HepG2 (cell line): ENCODE measurements around the gene NCBP2. TPM values are rescaled to one million over a fixed set of nuclear protein-coding genes. Genes with fewer than 3 reads are reported as not detected.

Experiments used
- ATF7 ChIP-seq, 2 experiments: fragments of 450-650 bp in 1 of 2; sonication (generic) in 1 of 2; formaldehyde crosslinking in 1 of 2; IDR thresholded peaks; 2 replicates each; pipeline versions ENCODE4 v1.4.0 to v1.6.1; 2016 to 2020; ENCODE audit warnings: antibody characterized with exemption in 1 of 2, mild to moderate bottlenecking in 1 of 2, missing genetic modification reagents in 1 of 2
- ATF7-NPFF ChIP-seq: sonication (generic); formaldehyde crosslinking; IDR thresholded peaks from 2 replicates; pipeline ENCODE4 v1.8.1; 2023; ENCODE audit warnings: mild to moderate bottlenecking, low read depth, missing genetic modification reagents, moderate library complexity
- CBX5 ChIP-seq: sonication (generic); formaldehyde crosslinking; IDR thresholded peaks from 2 replicates; pipeline ENCODE4 v1.4.0; 2020; ENCODE audit warnings: missing genetic modification reagents, borderline replicate concordance
- CEBPG ChIP-seq: IDR thresholded peaks from 2 replicates; pipeline ENCODE4 v1.6.1; 2016
- FLYWCH1 ChIP-seq: sonication (generic); formaldehyde crosslinking; IDR thresholded peaks from 2 replicates; pipeline ENCODE4 v1.8.1; 2023; ENCODE audit warnings: mild to moderate bottlenecking, missing genetic modification reagents
- HOXA3 ChIP-seq: sonication (generic); formaldehyde crosslinking; IDR thresholded peaks from 2 replicates; pipeline ENCODE4 v1.5.0; 2020; ENCODE audit warnings: missing genetic modification reagents
- KLF6 ChIP-seq: IDR thresholded peaks from 2 replicates; pipeline ENCODE4 v1.8.0; 2016; ENCODE audit warnings: missing biosample characterization, missing genetic modification reagents
- MAF1 ChIP-seq: sonication (generic); formaldehyde crosslinking; IDR thresholded peaks from 2 replicates; pipeline ENCODE4 v1.5.0; 2020; ENCODE audit warnings: missing genetic modification reagents, borderline replicate concordance
- TBL1XR1 ChIP-seq: fragments of 150-350 bp; IDR thresholded peaks from 2 replicates; pipeline ENCODE4 v1.6.1; 2014; ENCODE audit warnings: borderline replicate concordance, low read length; ENCODE audit not compliant: partially characterized antibody
- ZNF530 ChIP-seq: sonication (generic); formaldehyde crosslinking; IDR thresholded peaks from 2 replicates; pipeline ENCODE4 v1.5.0; 2020; ENCODE audit warnings: low read depth, mild to moderate bottlenecking, missing genetic modification reagents
- ZNF607 ChIP-seq: sonication (generic); formaldehyde crosslinking; IDR thresholded peaks from 2 replicates; pipeline ENCODE4 v1.5.1; 2020; ENCODE audit warnings: missing genetic modification reagents, mild to moderate bottlenecking, borderline replicate concordance
- ZNF883 ChIP-seq: sonication (generic); formaldehyde crosslinking; IDR thresholded peaks from 2 replicates; pipeline ENCODE4 v1.5.1; 2020; ENCODE audit warnings: mild to moderate bottlenecking, missing genetic modification reagents; ENCODE audit errors: not compliant biosample characterization
- polyA plus RNA-seq, 8 experiments: library from polyadenylated mRNA; depleted of rRNA in 3 of 8; stranded (reverse) in 7 of 8; unstranded in 1 of 8; fragments of >200 nt; fragmentation: Illumina TruSeq in 4 of 8; extraction: Trizol in 4 of 8; gene quantifications; 2 replicates each; pipeline versions ENCODE4 v1.2.1 to v1.2.3, GENCODE V29; 2011 to 2016; ENCODE audit warnings: low read depth in 4 of 8, missing spikeins in 1 of 8, mixed read lengths in 1 of 8; ENCODE audit not compliant: insufficient read depth in 1 of 8
- total RNA-seq, 5 experiments: library from RNA; depleted of rRNA; stranded (reverse); fragments of >200 nt; fragmentation: Illumina TruSeq; extraction: Trizol; gene quantifications; 2 replicates each; pipeline ENCODE4 v1.2.3, GENCODE V29; 2016; ENCODE audit warnings: low read depth in 1 of 5
- TF ChIP-seq, protein P1 (sequence below): sonication (generic); formaldehyde crosslinking; IDR thresholded peaks from 2 replicates; pipeline ENCODE4 v1.5.1; 2020; ENCODE audit warnings: mild to moderate bottlenecking, missing genetic modification reagents, moderate library complexity
- TF ChIP-seq, protein P2 (sequence below), 2 experiments: sonication (generic) in 1 of 2; formaldehyde crosslinking in 1 of 2; IDR thresholded peaks; 2 replicates each; pipeline versions ENCODE4 v1.6.1 to v1.9.0; 2014 to 2022; ENCODE audit warnings: antibody characterized with exemption in 1 of 2, borderline replicate concordance in 1 of 2, inconsistent platforms in 1 of 2, low read depth in 1 of 2, missing genetic modification reagents in 1 of 2
- TF ChIP-seq, protein P3 (sequence below): sonication (generic); formaldehyde crosslinking; IDR thresholded peaks from 2 replicates; pipeline ENCODE4 v1.8.0; 2022; ENCODE audit warnings: missing genetic modification reagents, mild to moderate bottlenecking, moderate library complexity, borderline replicate concordance

The NCBP2 gene
- total and polyA plus RNA-seq, 2 of the 13 experiments (the other 11 are each of a cell fraction or from before 2014, with no cell fraction given), result 58.7 to 95.5 TPM

DNA sequence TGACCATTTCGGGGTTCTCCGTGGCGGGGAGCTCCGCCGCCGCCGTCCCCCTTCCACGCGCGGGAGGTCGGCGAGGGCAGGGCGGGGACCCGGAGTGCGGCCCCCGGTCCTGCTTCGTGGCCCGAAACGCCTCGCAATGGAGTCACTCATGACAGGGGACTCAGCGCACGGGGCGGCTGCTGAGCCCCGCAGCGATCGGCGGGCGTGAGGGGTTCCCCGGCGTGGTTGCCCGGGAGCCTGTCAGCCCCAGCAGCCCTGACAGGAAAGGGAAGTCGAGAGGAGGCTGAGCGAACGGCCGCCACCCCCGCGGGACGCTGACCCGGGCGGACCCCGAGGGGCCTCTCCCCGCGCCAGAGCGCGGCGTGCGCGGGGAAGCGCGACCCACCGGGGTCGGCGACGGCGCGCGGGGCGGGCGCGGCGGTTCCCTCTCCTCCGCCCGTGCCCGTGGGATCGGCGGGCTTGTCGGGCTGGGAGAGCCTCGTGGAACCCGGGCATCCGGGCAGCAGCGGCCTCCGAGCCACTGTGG, 26.9 kb upstream of the NCBP2 start (continued):
- TF ChIP-seq, protein P1, sequence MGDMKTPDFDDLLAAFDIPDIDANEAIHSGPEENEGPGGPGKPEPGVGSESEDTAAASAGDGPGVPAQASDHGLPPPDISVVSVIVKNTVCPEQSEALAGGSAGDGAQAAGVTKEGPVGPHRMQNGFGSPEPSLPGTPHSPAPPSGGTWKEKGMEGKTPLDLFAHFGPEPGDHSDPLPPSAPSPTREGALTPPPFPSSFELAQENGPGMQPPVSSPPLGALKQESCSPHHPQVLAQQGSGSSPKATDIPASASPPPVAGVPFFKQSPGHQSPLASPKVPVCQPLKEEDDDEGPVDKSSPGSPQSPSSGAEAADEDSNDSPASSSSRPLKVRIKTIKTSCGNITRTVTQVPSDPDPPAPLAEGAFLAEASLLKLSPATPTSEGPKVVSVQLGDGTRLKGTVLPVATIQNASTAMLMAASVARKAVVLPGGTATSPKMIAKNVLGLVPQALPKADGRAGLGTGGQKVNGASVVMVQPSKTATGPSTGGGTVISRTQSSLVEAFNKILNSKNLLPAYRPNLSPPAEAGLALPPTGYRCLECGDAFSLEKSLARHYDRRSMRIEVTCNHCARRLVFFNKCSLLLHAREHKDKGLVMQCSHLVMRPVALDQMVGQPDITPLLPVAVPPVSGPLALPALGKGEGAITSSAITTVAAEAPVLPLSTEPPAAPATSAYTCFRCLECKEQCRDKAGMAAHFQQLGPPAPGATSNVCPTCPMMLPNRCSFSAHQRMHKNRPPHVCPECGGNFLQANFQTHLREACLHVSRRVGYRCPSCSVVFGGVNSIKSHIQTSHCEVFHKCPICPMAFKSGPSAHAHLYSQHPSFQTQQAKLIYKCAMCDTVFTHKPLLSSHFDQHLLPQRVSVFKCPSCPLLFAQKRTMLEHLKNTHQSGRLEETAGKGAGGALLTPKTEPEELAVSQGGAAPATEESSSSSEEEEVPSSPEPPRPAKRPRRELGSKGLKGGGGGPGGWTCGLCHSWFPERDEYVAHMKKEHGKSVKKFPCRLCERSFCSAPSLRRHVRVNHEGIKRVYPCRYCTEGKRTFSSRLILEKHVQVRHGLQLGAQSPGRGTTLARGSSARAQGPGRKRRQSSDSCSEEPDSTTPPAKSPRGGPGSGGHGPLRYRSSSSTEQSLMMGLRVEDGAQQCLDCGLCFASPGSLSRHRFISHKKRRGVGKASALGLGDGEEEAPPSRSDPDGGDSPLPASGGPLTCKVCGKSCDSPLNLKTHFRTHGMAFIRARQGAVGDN (CRISPR knock-in tag), result peak; percentile 48
- no peak for TF ChIP-seq CBX5
- TF ChIP-seq, protein P2, sequence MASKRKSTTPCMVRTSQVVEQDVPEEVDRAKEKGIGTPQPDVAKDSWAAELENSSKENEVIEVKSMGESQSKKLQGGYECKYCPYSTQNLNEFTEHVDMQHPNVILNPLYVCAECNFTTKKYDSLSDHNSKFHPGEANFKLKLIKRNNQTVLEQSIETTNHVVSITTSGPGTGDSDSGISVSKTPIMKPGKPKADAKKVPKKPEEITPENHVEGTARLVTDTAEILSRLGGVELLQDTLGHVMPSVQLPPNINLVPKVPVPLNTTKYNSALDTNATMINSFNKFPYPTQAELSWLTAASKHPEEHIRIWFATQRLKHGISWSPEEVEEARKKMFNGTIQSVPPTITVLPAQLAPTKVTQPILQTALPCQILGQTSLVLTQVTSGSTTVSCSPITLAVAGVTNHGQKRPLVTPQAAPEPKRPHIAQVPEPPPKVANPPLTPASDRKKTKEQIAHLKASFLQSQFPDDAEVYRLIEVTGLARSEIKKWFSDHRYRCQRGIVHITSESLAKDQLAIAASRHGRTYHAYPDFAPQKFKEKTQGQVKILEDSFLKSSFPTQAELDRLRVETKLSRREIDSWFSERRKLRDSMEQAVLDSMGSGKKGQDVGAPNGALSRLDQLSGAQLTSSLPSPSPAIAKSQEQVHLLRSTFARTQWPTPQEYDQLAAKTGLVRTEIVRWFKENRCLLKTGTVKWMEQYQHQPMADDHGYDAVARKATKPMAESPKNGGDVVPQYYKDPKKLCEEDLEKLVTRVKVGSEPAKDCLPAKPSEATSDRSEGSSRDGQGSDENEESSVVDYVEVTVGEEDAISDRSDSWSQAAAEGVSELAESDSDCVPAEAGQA (IDR thresholded peaks at IDR 0.05; ENCODE audit: low read depth), result no peak
- TF ChIP-seq, protein P2 (CRISPR knock-in tag; IDR thresholded peaks at IDR 0.05; ENCODE audit: borderline replicate concordance), result no peak
- TF ChIP-seq ZNF607, result no peak
- no peak for TF ChIP-seq ZNF883 (CRISPR knock-in tag)
- TF ChIP-seq CEBPG (CRISPR knock-in tag), result no peak
- no peak for TF ChIP-seq ZNF530
- no peak for TF ChIP-seq ATF7 (IDR thresholded peaks at IDR 0.05)
- TF ChIP-seq ATF7 (CRISPR knock-in tag; IDR thresholded peaks at IDR 0.05), result no peak
- TF ChIP-seq, protein P3, sequence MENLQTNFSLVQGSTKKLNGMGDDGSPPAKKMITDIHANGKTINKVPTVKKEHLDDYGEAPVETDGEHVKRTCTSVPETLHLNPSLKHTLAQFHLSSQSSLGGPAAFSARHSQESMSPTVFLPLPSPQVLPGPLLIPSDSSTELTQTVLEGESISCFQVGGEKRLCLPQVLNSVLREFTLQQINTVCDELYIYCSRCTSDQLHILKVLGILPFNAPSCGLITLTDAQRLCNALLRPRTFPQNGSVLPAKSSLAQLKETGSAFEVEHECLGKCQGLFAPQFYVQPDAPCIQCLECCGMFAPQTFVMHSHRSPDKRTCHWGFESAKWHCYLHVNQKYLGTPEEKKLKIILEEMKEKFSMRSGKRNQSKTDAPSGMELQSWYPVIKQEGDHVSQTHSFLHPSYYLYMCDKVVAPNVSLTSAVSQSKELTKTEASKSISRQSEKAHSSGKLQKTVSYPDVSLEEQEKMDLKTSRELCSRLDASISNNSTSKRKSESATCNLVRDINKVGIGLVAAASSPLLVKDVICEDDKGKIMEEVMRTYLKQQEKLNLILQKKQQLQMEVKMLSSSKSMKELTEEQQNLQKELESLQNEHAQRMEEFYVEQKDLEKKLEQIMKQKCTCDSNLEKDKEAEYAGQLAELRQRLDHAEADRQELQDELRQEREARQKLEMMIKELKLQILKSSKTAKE (CRISPR knock-in tag), result no peak
- TF ChIP-seq KLF6 (CRISPR knock-in tag), result no peak
- no peak for TF ChIP-seq HOXA3
- TF ChIP-seq TBL1XR1, result no peak
- no peak for TF ChIP-seq MAF1 (CRISPR knock-in tag)
- TF ChIP-seq FLYWCH1 (CRISPR knock-in tag), result no peak; the same call in 1 of the 2 replicates
- TF ChIP-seq ATF7-NPFF (CRISPR knock-in tag), result no peak
